A549 (cell line): Measurements from ENCODE around the gene MITF. TPM values are rescaled to one million over a fixed set of nuclear protein-coding genes. Genes with fewer than 3 reads are reported as not detected.

ENCODE experiments used
- ATAC-seq, 2 experiments: fragments of 200-7000 bp in 1 of 2; fragments of >200 bp in 1 of 2; cut with Nextera tagmentation in 1 of 2; cut with Tn5 transposase in 1 of 2; 3 replicates each; pipeline versions ENCODE4 v1.8.0 to v1.9.1; 2018 to 2020; ENCODE audit warnings: mild to moderate bottlenecking in 1 of 2, moderate library complexity in 1 of 2
- CTCF ChIA-PET: fragments of 300-600 bp; sonication (Branson Sonifier 250); formaldehyde crosslinking; extraction: SDS; loops from one replicate; lab custom pipeline; 2021; ENCODE audit warnings: antibody characterized with exemption, inconsistent platforms; lab: Yijun Ruan, JAX
- POLR2A ChIA-PET: fragments of 350-600 bp; formaldehyde crosslinking; extraction: SDS; loops from one replicate; lab custom pipeline; 2021; ENCODE audit warnings: antibody characterized with exemption, inconsistent platforms; lab: Yijun Ruan, JAX
- DNase-seq, 2 experiments: peaks; one replicate each; pipeline versions ENCODE4 v3.0.0 to v3.0.0-alpha.2; 2011 to 2016; ENCODE audit warnings: low read depth in 1 of 2, low spot score in 1 of 2
- FAIRE-seq: peaks from 2 replicates; lab custom pipeline; 2011; peaks lifted over from hg19 to GRCh38; lab: Jason Lieb, UNC
- H3K27ac ChIP-seq, 2 experiments: fragments of >200 bp; sonication (Bioruptor Twin); formaldehyde crosslinking; 3 replicates each; pipeline ENCODE4 v1.5.1; 2016 to 2017
- H3K4me1 ChIP-seq: fragments of >200 bp; sonication (Bioruptor Twin); formaldehyde crosslinking; 3 replicates; pipeline ENCODE4 v1.6.1; 2016
- H3K4me2 ChIP-seq: fragments of >200 bp; sonication (Bioruptor Twin); formaldehyde crosslinking; 3 replicates; pipeline ENCODE4 v1.6.1; 2016
- H3K4me3 ChIP-seq: fragments of >200 bp; sonication (Bioruptor Twin); formaldehyde crosslinking; 3 replicates; pipeline ENCODE4 v1.5.1; 2016
- H3K9me3 ChIP-seq: fragments of >200 bp; sonication (Bioruptor Twin); formaldehyde crosslinking; 3 replicates; pipeline ENCODE4 v1.6.1; 2016
- ATOH8 ChIP-seq: fragments of 250-450 bp; sonication (Bioruptor Pico); IDR thresholded peaks from 2 replicates; pipeline ENCODE4 v1.5.0; 2020; ENCODE audit warnings: low read depth, mild to moderate bottlenecking, moderate library complexity
- BCL3 ChIP-seq: fragments of >200 bp; sonication (Bioruptor Twin); formaldehyde crosslinking; IDR thresholded peaks from 3 replicates; pipeline ENCODE4 v1.6.1; 2016
- CBX2 ChIP-seq: fragments of 200-600 bp; sonication (generic); IDR thresholded peaks from 2 replicates; pipeline ENCODE4 v1.6.1; 2016; ENCODE audit warnings: low read depth, mild to moderate bottlenecking, borderline replicate concordance
- CHD4 ChIP-seq: fragments of 200-600 bp; sonication (generic); IDR thresholded peaks from 2 replicates; pipeline ENCODE4 v1.6.1; 2016; ENCODE audit warnings: antibody characterized with exemption, mild to moderate bottlenecking, borderline replicate concordance
- E2F6 ChIP-seq: IDR thresholded peaks from 2 replicates; pipeline ENCODE4 v1.6.1; 2012; ENCODE audit warnings: low read depth, borderline replicate concordance
- EHF ChIP-seq: fragments of 250-450 bp; sonication (Bioruptor Pico); IDR thresholded peaks from 2 replicates; pipeline ENCODE4 v1.5.0; 2020; ENCODE audit warnings: mild to moderate bottlenecking
- EHMT2 ChIP-seq: fragments of 200-600 bp; sonication (generic); IDR thresholded peaks from 2 replicates; pipeline ENCODE4 v1.6.1; 2016; ENCODE audit warnings: antibody characterized with exemption, low read depth, mild to moderate bottlenecking, moderate library complexity
- ELK1 ChIP-seq: fragments of 150-350 bp; IDR thresholded peaks from 2 replicates; pipeline ENCODE4 v1.6.1; 2014; ENCODE audit warnings: low read depth, mild to moderate bottlenecking, low read length
- FOXS1 ChIP-seq: fragments of 250-450 bp; sonication (Bioruptor Pico); IDR thresholded peaks from 2 replicates; pipeline ENCODE4 v1.5.0; 2020; ENCODE audit warnings: mild to moderate bottlenecking, moderate library complexity
- HES2 ChIP-seq: fragments of >200 bp; sonication (Bioruptor Twin); formaldehyde crosslinking; IDR thresholded peaks from 2 replicates; pipeline ENCODE4 v1.6.1; 2016
- HOXA7 ChIP-seq: fragments of 250-450 bp; sonication (Bioruptor Pico); IDR thresholded peaks from 2 replicates; pipeline ENCODE4 v1.5.0; 2020; ENCODE audit warnings: mild to moderate bottlenecking, moderate library complexity
- JUN ChIP-seq, 2 experiments: fragments of >200 bp; sonication (Bioruptor Twin); formaldehyde crosslinking; IDR thresholded peaks; 2 replicates in 1 of 2; 3 replicates in 1 of 2; pipeline ENCODE4 v1.6.1; 2016 to 2017
- MYC ChIP-seq: IDR thresholded peaks from 2 replicates; pipeline ENCODE4 v1.6.1; 2012; ENCODE audit warnings: mild to moderate bottlenecking, inconsistent platforms, low read length, improper control_type of control experiment, borderline replicate concordance
- NFE2L2 ChIP-seq: fragments of 150-350 bp; conservative IDR thresholded peaks from 2 replicates; pipeline ENCODE4 v1.6.1; 2014; ENCODE audit warnings: low read length
- NR3C1 ChIP-seq: fragments of >200 bp; sonication (Bioruptor Twin); formaldehyde crosslinking; IDR thresholded peaks from 3 replicates; pipeline ENCODE4 v1.6.1; 2017
- PBX3 ChIP-seq: IDR thresholded peaks from 2 replicates; pipeline ENCODE4 v1.6.1; 2012
- POLR2AphosphoS2 ChIP-seq: conservative IDR thresholded peaks from 2 replicates; pipeline ENCODE4 v1.6.1; 2012; ENCODE audit warnings: low read length, improper control_type of control experiment, inconsistent platforms
- RCOR1 ChIP-seq: fragments of 150-350 bp; IDR thresholded peaks from 2 replicates; pipeline ENCODE4 v1.6.1; 2014; ENCODE audit warnings: antibody characterized with exemption, low read length, low read depth
- RNF2 ChIP-seq: fragments of 200-600 bp; sonication (generic); IDR thresholded peaks from 2 replicates; pipeline ENCODE4 v1.6.1; 2016; ENCODE audit warnings: low read depth, mild to moderate bottlenecking, antibody characterized with exemption, moderate library complexity, borderline replicate concordance
- TFCP2L1 ChIP-seq: fragments of 250-450 bp; sonication (Bioruptor Pico); IDR thresholded peaks from 2 replicates; pipeline ENCODE4 v1.5.0; 2021; ENCODE audit warnings: mild to moderate bottlenecking
- ZC3H11A ChIP-seq: fragments of 450-650 bp; IDR thresholded peaks from 2 replicates; pipeline ENCODE4 v1.6.1; 2014; ENCODE audit warnings: antibody characterized with exemption, mild to moderate bottlenecking
- ZNF302 ChIP-seq: fragments of 250-450 bp; sonication (Bioruptor Pico); IDR thresholded peaks from 2 replicates; pipeline ENCODE4 v1.9.0; 2021; ENCODE audit warnings: inconsistent platforms, mild to moderate bottlenecking, moderate library complexity
- WGBS: methylation state at CpG from one replicate; pipeline ENCODE4 v1.1.6; 2017; ENCODE audit errors: missing lambda C conversion rate; 5-methylcytosine and 5-hydroxymethylcytosine counted together
- polyA plus RNA-seq, 4 experiments: library from polyadenylated mRNA; depleted of rRNA in 3 of 4; stranded (reverse); fragments of >200 nt; fragmentation: RNase III in 1 of 4; extraction: RNeasy Plus Mini Kit Qiagen cat#74134 plus additional on column Dnase treatment in 1 of 4; gene quantifications; 2 replicates in 3 of 4; 3 replicates in 1 of 4; pipeline ENCODE4 v1.2.3, GENCODE V29; 2011 to 2017

The MITF gene
- polyA plus RNA-seq, 2 of the 4 experiments (the other 2 are of a cell fraction), result 14.3 to 15.9 TPM

GRCh38 chr3:69696367-69696766 is 42.9 kb upstream of the MITF start:
- peaks cover 10% of the 10 kb centered on the region for H3K9me3 ChIP-seq
- 24% methylated on average over 1 of the region's 1 CpG for WGBS
- H3K4me3 ChIP-seq, result no peak overlapping the region
- no peak overlapping the region for H3K27ac ChIP-seq
- DNase-seq, result no peak
- TF ChIP-seq RCOR1, result no peak
- TF ChIP-seq RNF2, result no peak
- no peak for TF ChIP-seq HOXA7 (CRISPR knock-in tag)
- no peak for TF ChIP-seq E2F6
- TF ChIP-seq MYC, result no peak
- no peak for TF ChIP-seq CHD4
- no peak for TF ChIP-seq POLR2AphosphoS2
- TF ChIP-seq FOXS1 (CRISPR knock-in tag), result no peak
- TF ChIP-seq ZC3H11A, result no peak
- TF ChIP-seq EHMT2, result no peak
- no peak for TF ChIP-seq ZNF302 (CRISPR knock-in tag)
- no peak for TF ChIP-seq TFCP2L1 (CRISPR knock-in tag)
- no peak for TF ChIP-seq EHF (CRISPR knock-in tag)
- no peak for TF ChIP-seq ELK1
- no peak for TF ChIP-seq ATOH8 (CRISPR knock-in tag)
- TF ChIP-seq CBX2, result no peak
- no peak for TF ChIP-seq NFE2L2
- TF ChIP-seq, all 56 proteins: peak for 0
- Histone ChIP-seq H3K4me2 (no peak overlapping the region), H3K4me1 (0 out of 3 replicates have a peak, but pooled peaks cover 8% of the 10 kb centered on the region)
- ATAC-seq, result no peak; a peak in 1 of 6 replicates
- no peak for FAIRE-seq
- POLR2A ChIA-PET, result no interaction called here
- CTCF ChIA-PET, result interaction anchor here (0.6 to 18.4 kb wide), 5 partner anchors 12 to 253 kb away, joined by 3 to 226 read pairs (median 3); no protein-coding TSS in a partner anchor

GRCh38 chr3:69697381-69697780 is 41.9 kb upstream of the MITF start:
- WGBS, result 68% methylated on average over 5 of the region's 5 CpGs
- FAIRE-seq, result no peak
- no peak overlapping the region for H3K4me3 ChIP-seq
- ChIA-PET CTCF (interaction anchor here (0.8 to 18.4 kb wide), 6 partner anchors 9 to 252 kb away, joined by 3 to 226 read pairs (median 4); no protein-coding TSS in a partner anchor), POLR2A (no interaction called here)
- no peak overlapping the region for H3K27ac ChIP-seq
- H3K4me2 ChIP-seq, result no peak overlapping the region
- 0 out of 3 replicates have a peak, but pooled peaks cover 8% of the 10 kb centered on the region for H3K4me1 ChIP-seq
- no peak for DNase-seq
- no peak for ATAC-seq
- TF ChIP-seq PBX3 (no peak), BCL3 (no peak), NR3C1 (no peak), HES2 (no peak), JUN (IDR thresholded peaks at IDR 0.05) (no peak)
- peaks cover 11% of the 10 kb centered on the region for H3K9me3 ChIP-seq
